ENCODE results near the gene TM4SF18. TPM values are rescaled to one million over a fixed set of nuclear protein-coding genes. Genes with fewer than 3 reads are reported as not detected.

TM4SF18 gene
- total RNA-seq, 3 donors from 2014 or later = 7.2 to 43.8 (median 25.9) TPM

DNA sequence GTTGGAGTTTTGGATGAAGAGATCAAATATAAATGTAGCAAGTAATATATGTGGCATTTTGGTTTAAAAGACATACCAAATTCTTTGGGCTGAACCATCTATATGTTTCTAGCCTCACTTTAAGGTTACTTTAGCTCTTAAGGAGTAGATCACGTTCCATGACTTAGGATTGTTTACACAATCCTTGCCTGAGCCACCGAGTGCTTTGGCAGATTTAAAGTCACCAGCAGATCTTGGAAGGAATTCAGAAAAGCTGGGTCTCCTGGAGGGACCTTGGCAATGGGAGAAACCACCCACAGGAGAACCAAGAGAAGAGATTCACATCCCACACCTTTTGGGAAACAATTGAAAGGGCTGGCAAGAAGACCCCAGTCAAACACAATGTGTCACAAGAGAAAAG is 54.5 kb downstream of the TM4SF18 start:
- intact Hi-C loops (cut with DNase I; ENCODE audit: low total_unique reads) = loop anchor here (10.0 kb wide), 1 partner anchor 154 kb away; the partner anchor contains the start of gene HPS3

DNA sequence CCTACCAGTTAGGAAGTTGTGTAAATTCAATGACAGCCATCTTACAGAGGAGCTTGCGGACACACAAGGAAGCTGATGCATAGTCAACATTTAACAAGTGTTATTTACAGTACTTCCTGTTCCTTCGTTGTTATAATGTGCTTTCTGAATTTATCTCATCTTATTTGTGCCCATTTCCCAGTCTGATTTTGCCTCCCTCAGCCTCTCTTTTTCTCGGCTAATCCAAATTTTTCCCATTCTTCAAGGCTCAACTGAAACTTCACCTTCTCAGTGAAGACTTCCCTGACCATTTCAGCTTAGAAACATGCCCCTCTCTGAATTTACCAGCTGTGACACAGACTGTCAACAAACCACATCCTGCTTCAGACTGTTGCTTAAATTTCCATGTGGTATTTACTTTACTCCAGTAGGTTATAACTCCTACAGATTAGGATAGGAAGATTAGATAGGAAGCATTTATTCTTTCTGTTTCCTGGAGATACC is 56.1 kb downstream of the TM4SF18 start:
- no peaks in the 10 kb centered on the region for H3K9me3 ChIP-seq
- no peak for DNase-seq (ENCODE audit: low spot score in 2 of 2)
- H3K4me1 ChIP-seq = peaks cover 0 to 3% of the 10 kb centered on the region in 2 donors
- H3K27ac ChIP-seq = peak overlapping the region; percentile 53 to 76
- no peaks in the 10 kb centered on the region for H3K36me3 ChIP-seq
- no peaks in the 10 kb centered on the region for H3K27me3 ChIP-seq
- H3K4me3 ChIP-seq = no peak overlapping the region
- intact Hi-C loops (cut with DNase I; ENCODE audit: low total_unique reads) = loop anchor here (10.0 kb wide), 1 partner anchor 153 kb away; the partner anchor contains the start of gene HPS3
- TF ChIP-seq, protein P1, sequence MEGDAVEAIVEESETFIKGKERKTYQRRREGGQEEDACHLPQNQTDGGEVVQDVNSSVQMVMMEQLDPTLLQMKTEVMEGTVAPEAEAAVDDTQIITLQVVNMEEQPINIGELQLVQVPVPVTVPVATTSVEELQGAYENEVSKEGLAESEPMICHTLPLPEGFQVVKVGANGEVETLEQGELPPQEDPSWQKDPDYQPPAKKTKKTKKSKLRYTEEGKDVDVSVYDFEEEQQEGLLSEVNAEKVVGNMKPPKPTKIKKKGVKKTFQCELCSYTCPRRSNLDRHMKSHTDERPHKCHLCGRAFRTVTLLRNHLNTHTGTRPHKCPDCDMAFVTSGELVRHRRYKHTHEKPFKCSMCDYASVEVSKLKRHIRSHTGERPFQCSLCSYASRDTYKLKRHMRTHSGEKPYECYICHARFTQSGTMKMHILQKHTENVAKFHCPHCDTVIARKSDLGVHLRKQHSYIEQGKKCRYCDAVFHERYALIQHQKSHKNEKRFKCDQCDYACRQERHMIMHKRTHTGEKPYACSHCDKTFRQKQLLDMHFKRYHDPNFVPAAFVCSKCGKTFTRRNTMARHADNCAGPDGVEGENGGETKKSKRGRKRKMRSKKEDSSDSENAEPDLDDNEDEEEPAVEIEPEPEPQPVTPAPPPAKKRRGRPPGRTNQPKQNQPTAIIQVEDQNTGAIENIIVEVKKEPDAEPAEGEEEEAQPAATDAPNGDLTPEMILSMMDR (IDR thresholded peaks at IDR 0.05) = no peak
- TF ChIP-seq POLR2AphosphoS5 (IDR thresholded peaks at IDR 0.05) = peak in 1 of 3 donors; percentile 18

More for the DNA sequence above, 54.5 kb downstream of the TM4SF18 start:
- Histone ChIP-seq H3K36me3 (no peaks in the 10 kb centered on the region), H3K4me1 (peaks cover 0 to 3% of the 10 kb centered on the region in 2 donors), H3K9me3 (no peaks in the 10 kb centered on the region), H3K4me3 (no peak overlapping the region), H3K27ac (peak overlapping the region; percentile 46 to 57), H3K27me3 (no peaks in the 10 kb centered on the region)
- no peak for DNase-seq (ENCODE audit: low spot score in 2 of 2)
- TF ChIP-seq POLR2A (IDR thresholded peaks at IDR 0.05) = no peak
- no peak for TF ChIP-seq POLR2AphosphoS5 (IDR thresholded peaks at IDR 0.05)
- TF ChIP-seq, protein P1 (IDR thresholded peaks at IDR 0.05) = no peak

DNA sequence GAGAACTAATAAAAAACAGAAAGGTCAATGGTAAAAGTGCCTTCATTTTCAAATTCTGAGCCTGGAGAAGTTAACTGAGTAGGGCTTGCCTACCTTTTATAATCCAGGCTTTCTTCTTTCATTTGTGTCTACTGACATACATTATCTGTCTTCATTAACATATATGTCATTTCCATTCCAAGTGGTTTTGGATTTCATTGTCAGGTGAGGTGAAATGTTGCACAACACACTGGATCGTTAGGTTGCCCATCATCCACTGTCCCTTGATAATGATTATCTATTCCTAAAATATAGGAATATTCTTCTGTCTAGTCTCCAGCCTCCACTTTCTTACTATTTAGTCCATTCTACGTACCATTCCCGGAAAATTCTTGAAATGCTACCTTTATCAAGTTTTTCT is 56.8 kb downstream of the TM4SF18 start:
- no peak overlapping the region for H3K4me3 ChIP-seq
- DNase-seq (ENCODE audit: low spot score in 2 of 2) = no peak
- no peaks in the 10 kb centered on the region for H3K36me3 ChIP-seq
- H3K27me3 ChIP-seq = no peaks in the 10 kb centered on the region
- no peaks in the 10 kb centered on the region for H3K9me3 ChIP-seq
- TF ChIP-seq, protein P1 (IDR thresholded peaks at IDR 0.05) = no peak
- TF ChIP-seq POLR2AphosphoS5 (IDR thresholded peaks at IDR 0.05) = no peak
- no peak for TF ChIP-seq POLR2A (IDR thresholded peaks at IDR 0.05)
- intact Hi-C loops (cut with DNase I; ENCODE audit: low total_unique reads) = loop anchor here (10.0 kb wide), 1 partner anchor 152 kb away; the partner anchor contains the start of gene HPS3
- peaks cover 0 to 3% of the 10 kb centered on the region in 2 donors for H3K4me1 ChIP-seq
- peak overlapping the region; percentile 53 to 76 for H3K27ac ChIP-seq

DNA sequence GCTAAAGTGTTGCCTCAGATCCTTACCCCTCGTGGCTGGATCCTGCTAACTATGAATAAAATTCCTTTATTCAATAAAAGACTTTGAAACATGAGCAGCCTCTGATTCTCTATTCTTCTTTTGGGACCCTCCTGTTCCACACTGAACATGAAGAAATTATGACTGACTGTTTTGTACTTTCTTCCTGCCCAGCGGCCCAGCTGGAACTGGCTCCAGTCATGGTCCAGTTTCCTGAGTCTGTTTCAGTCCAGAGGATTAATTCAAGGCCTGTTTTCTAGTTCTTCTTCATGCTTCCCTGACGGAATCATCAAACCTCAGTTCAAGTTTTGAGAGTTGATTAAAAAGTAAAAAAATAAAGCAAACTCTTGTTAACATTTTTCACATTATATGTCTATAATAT is 59.2 kb downstream of the TM4SF18 start:
- Histone ChIP-seq H3K4me1 (peaks cover 0 to 3% of the 10 kb centered on the region in 2 donors), H3K27ac (no peak overlapping the region), H3K9me3 (no peaks in the 10 kb centered on the region), H3K4me3 (no peak overlapping the region), H3K27me3 (no peaks in the 10 kb centered on the region), H3K36me3 (no peaks in the 10 kb centered on the region)
- TF ChIP-seq, protein P1 (IDR thresholded peaks at IDR 0.05) = no peak
- no peak for TF ChIP-seq POLR2AphosphoS5 (IDR thresholded peaks at IDR 0.05)
- no peak for TF ChIP-seq POLR2A (IDR thresholded peaks at IDR 0.05)
- intact Hi-C loops (cut with DNase I; ENCODE audit: low total_unique reads) = loop anchor here (10.0 kb wide), 1 partner anchor 149 kb away; the partner anchor contains the start of gene HPS3
- DNase-seq (ENCODE audit: low spot score in 2 of 2) = no peak

DNA sequence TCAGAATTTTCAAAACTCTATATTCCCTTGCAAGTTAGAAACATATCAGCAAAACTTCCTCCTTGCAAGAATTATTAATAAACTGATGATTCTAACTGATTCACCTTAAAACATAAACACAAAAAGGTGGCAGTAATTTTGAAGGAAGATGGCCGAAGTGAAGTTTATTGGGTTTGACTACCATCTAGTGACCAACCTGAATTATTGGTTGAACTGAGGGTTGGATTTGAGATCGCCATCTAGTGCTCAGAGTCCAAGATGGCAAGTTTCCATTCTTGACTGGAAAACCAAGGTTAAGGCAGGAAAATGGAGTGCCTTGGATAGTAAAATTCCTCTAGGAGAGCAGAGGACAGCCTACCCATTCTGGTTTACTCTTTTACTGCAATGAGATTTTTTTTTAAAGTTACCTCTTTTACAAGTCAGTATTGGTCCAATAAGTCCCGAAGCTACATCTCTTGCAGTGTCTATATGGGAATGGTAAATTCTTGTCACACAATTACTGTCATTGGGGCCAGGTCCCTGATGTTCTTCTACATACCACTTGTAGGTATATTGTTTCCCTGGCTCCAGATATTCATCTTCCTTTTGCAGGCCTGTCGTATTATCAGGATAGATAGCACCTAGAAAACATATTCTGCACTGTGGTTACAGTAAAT is 60.2 kb downstream of the TM4SF18 start:
- H3K36me3 ChIP-seq = no peaks in the 10 kb centered on the region
- H3K9me3 ChIP-seq = no peaks in the 10 kb centered on the region
- H3K27me3 ChIP-seq = no peaks in the 10 kb centered on the region
- DNase-seq (ENCODE audit: low spot score in 2 of 2) = no peak
- intact Hi-C loops (cut with DNase I; ENCODE audit: low total_unique reads) = loop anchor here (10.0 kb wide), 1 partner anchor 148 kb away; the partner anchor contains the start of gene HPS3
- H3K4me1 ChIP-seq = peaks cover 0 to 3% of the 10 kb centered on the region in 2 donors
- no peak overlapping the region for H3K27ac ChIP-seq
- TF ChIP-seq, protein P1 (IDR thresholded peaks at IDR 0.05) = peak; percentile 84 to 98 (median 95)
- TF ChIP-seq POLR2A (IDR thresholded peaks at IDR 0.05) = no peak
- peak in 1 of 3 donors; percentile 16 for TF ChIP-seq POLR2AphosphoS5 (IDR thresholded peaks at IDR 0.05)
- H3K4me3 ChIP-seq = no peak overlapping the region

All from breast epithelium (tissue), 4 donors.